Stimulated activated CD4-positive, alpha-beta T cell treated with anti-CD3 and anti-CD28 coated beads, Interleukin-1b, Interleukin-23, amount 100 ng/mL, for 24 hours (primary cell): ENCODE data around the gene ACMSD.
"Not testable (repeated sequence)": the region's sequence is repeated elsewhere in the genome, so short reads cannot be mapped to it uniquely, and the experiment has no call there.

ENCODE experiments used
- DNase-seq, 4 experiments: peaks; one replicate each; pipeline ENCODE4 v3.0.0-alpha.2; 2020; ENCODE audit warnings: low read depth in 4 of 4, low spot score in 1 of 4

The ACMSD gene

GRCh38 chr2:134905168-134905567, 66.8 kb downstream of the ACMSD start:
- no peak for DNase-seq

DNA sequence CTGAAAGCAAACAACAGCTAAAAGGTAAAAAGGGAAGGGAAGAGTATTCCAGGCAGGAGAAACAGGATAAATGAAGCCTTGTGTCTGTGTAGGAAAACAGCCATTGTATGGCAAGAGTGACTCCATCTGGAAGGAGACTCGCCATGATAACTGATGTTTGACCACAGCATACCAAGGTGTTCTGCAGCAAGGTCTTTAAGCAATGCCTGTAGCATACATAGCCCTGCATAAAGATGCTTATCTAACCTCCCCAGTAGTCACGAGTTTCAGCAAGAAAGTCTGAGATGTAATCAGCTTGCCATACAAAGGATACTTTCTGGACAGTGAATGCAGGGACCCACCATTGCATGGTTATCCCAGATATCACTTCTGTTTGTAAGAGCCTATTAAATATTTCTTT, 68.3 kb downstream of the ACMSD start:
- DNase-seq: no peak

GRCh38 chr2:134907441-134908116, 69.2 kb downstream of the ACMSD start:
- not testable (repeated sequence) for DNase-seq

- DNase-seq: no peak
These were observed 72.5 kb downstream of the ACMSD start for GRCh38 chr2:134910763-134911399.

- DNase-seq: no peak
These were observed 73.0 kb downstream of the ACMSD start for GRCh38 chr2:134911400-134911785.

- DNase-seq: no peak
These were observed 73.9 kb downstream of the ACMSD start for GRCh38 chr2:134912361-134912760.

GRCh38 chr2:134917360-134917865, 79.0 kb downstream of the ACMSD start:
- peak in 2 of 4 experiments; percentile 4 to 9 for DNase-seq

DNA sequence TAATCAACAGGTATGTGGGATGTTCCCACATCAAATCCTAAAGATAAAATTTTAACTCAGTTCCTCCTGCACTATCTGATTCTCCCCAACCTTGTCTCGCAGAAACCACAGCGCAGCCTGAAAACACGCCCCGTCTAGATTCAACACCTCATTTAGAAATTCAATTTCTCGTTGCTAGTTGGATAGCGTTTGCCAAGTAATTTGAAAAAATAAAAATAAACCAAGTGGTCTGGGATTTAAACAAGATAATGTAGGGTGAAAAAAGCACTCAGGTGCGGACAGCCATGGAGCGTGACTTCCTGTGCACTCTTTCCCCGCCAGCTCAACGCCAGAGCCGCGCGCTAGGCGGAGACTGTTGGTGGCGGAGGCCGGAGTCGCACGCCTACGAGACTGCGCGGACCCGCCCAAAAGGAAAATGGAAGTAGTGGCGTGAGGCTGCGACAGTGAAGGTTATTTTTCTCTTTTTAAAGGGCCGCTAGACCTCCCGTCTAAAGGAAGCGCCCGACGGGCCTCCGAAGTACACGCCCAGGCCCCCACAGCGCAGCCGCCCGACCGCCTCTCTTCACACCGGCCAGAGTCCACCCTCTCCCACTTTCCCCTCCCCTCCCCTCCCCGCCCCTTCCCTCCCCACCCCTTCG, 79.6 kb downstream of the ACMSD start:
- DNase-seq: peak in 3 of 4 experiments; percentile 65 to 77 (median 68)

- peak; percentile 98 to 99 (median 98) for DNase-seq
These were observed 80.3 kb downstream of the ACMSD start, which contains the start of gene CCNT2 for GRCh38 chr2:134918526-134919340. CCNT2 (plus strand) TSS chr2:134918822; CDS start chr2:134918855, 33 bp downstream.

DNA sequence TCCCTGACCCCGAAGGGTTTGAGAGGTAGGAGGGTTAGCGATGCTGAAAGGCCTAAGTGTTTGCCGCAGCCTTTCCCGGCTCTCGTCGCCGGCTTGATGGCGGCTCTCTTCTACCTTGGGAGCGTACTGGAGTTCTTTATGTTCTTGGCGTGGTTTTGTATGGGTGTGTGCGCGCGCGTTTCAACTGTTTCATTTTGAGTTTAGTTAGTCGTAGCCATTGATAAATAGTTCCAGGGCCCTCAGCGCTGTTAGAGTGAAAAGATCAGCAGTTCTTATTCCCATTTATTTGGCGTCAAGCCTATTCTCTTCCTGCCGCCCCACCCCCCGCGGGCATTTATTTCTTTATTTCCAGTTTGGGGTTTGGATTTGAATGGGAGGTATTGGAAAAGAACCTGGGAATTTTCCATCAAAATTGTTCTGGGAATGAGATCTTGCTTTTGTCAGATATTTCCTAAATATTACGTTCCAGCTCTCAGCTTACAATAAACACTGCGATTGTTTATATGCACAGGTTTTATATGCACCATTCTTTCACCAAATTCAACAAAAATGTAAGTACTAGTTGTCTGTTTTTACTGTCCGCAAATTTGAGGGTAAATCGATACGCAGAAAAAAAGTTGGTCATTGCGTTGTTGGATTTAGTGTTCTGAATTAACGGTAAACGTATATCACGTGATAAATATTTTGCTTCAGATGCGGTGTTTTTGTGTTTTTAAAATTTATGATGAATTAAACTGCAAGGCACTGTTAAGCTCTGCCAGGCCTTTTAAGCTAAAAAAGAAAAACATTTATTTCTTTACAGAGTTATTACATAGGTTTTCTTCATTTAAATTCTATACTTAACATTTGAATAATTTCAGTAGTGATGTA, 81.2 kb downstream of the ACMSD start:
- peak; percentile 20 to 33 (median 26) for DNase-seq

DNA sequence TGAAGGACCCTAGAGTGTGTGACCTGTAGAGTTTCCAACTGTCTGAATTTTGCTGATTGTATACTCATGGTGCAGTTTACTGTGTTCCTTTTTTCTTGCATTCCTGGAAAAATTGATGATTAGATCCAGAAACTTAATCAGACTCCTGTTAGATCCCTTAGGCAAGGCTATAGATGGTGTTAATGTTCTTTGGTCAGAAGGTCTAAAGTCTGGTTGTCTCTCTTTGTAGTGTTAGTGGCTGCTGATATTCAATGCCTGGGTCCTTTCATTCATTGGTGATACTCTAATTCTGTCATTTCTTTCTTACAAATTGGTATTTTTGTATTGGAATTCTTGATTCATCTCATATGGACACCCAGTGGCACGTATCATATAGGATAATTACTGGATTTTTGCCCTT, 86.5 kb downstream of the ACMSD start:
- no peak for DNase-seq

DNA sequence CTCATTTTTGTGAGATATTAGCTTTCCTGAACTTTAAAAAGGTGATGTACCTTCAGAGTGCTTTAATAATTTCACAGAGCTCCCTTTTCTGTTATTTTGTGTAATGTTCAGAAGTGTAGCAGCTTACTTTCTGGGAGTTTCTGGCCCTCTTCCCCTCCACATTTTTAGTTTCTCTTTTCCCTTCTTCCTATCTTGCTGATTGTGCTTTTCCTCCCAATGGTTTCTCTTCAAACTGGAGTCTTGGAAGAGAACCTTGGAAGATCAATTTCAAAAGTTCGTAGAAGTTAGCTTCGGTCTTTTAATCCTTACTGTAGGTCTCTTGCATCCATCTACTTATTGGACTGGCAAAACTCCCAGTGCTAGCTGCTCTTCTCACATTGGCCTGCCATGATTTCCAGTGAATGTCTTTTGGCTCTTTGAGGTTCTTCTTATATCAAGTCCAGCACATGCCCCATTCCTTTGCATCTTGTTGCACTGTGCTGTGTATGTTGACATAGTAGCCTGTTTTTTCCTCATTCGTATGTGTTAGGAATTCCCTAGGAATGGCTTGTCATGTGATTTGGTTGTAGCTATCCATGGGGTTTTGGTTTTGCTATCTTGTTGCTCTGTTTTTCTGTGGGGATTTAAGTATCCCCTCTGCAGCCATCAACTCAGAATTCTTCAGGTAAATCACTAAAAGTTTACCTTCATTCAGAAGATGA, 88.0 kb downstream of the ACMSD start:
- no peak for DNase-seq

- DNase-seq: no peak
These were observed 88.8 kb downstream of the ACMSD start for GRCh38 chr2:134927195-134927594.

DNA sequence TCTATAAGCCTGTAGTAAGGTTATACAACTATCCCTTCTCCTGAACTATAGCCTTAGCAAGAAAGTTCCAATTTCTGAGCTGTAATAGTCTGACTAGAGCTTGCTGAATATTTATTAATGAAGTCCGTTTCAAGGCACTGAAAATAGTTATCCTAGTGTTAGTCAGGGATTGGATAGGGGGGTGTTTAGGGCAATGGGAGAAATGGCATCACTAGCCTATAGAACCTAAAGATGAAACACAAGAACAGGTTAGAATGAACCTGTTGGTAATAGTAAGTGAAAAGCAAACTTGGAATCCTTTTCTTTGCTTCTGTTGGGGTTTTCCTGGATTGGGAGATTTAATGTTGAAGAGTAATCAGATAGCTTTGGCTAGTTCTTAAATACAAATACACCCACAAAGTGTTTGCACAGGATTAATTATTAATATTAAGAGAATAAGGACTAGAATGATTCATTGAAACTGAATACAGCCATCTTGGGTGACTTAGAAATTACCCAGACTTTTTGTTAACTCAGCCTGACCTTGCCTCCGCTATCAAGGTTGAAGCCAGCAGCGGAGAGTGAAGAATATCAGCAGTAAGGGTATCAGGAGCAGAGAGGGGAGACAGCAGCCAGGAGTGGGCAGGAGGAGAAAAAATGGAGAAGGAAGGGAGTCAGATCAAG, 94.6 kb downstream of the ACMSD start:
- DNase-seq: no peak

DNA sequence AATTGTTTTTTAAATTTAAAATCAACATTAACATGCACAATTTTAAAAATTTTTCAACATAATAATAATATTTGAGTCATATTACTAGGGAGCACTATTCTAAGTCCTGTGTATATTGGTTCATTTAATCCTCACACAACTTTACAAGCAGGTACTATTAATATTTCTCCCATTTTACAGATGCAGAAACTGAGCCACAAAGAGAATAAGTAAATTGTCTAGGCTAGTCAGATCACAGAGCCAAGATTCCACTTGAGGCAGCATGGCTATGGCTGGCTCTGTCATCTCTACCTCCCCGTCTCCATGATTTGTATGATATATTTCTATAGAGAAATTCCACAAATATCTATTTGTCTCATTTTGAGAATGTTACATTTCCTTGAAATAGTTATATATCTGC, 95.3 kb downstream of the ACMSD start:
- DNase-seq: no peak

GRCh38 chr2:134934150-134934549, 95.7 kb downstream of the ACMSD start:
- no peak for DNase-seq

DNA sequence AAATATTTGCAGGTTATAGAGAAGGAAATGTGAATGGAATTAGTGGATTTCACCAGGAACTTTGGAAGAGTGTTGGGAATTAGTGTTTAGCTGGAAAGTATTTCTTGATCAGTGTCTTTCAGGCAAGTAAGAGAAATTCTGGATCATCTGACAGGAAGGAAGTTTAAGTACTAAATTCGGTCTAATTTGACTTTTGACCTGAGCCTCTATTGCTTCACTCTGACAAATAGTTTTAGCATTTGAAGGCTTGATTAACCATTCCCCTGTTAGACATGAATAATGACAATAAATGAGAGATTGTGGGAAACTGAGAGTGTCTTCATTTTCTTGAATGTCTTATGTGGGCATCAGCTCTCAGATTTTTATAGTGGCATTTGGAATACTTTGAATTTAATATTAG, 96.2 kb downstream of the ACMSD start:
- DNase-seq: no peak

DNA sequence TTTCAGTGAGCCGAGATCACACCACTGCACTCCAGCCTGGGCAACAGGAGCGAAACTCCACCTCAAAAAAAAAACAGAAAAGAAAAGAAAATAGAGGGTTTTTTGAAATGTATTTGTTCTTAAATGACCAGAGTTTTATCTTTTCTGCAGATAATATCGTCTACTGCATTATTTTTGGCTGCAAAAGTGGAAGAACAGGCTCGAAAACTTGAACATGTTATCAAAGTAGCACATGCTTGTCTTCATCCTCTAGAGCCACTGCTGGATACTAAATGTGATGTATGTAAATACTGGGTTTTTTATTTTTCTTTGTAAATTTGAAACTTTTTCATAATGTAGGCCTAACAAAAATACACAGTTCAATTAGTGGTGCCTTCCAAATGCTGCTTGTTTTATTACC, 98.3 kb downstream of the ACMSD start:
- DNase-seq: no peak

DNA sequence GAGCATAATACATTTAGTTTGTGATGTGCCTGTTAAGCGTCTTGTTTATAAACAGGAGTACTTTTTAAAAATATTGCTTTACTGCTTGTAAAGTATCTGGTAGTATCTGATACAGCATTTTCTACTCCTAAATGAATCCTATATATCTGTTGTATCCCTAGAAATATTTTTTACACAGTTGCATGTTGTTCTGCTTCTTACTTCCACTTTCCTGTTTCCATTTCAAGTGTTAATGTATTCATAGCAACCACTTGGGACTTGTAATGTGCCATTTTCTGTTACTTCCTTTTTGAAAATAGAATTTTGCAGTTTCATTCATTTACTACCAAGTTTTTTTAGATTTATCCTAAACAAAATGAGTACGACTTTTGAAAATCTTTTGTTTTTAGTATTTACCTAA, 105.1 kb downstream of the ACMSD start:
- DNase-seq: no peak
